Measurements from ENCODE around the gene MMP26.

MMP26 gene

DNA sequence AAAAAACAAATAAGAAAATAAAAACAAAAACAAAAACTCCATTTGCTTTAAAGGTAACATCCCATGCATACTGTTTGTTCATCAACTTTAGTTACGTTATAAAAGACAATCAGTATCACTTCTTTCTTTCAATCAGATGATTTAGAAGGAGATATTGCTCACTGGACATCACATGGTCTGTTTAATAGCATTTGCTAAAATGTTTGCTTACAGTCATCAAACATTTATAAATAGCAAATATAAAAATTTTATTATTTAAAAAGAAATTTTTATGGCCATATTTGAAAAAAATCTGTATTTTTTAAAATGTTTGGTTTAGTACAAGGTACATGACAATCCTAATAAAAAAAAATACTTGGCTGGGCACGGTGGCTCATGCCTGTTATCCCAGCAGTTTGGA lies 22.6 kb downstream of the MMP26 start:
- no peak for DNase-seq

DNA sequence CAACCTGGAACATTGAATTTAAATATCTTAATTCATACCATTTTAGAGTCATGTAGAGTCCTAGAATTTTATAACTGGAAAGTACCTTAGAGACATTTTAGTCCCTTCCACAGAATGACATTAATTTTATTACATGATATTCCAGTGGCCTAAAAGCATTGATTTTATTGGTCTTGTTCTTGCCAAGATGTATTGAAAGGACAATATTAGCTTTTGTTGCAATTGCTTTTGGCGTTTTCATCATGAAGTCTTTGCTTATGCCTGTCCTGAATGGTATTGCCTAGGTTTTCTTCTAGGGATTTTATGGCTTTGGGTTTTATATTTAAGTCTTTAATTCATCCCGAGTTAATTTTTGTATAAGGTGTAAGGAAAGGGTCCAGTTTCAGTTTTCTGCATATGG lies 36.2 kb downstream of the MMP26 start:
- DNase-seq = no peak

DNA sequence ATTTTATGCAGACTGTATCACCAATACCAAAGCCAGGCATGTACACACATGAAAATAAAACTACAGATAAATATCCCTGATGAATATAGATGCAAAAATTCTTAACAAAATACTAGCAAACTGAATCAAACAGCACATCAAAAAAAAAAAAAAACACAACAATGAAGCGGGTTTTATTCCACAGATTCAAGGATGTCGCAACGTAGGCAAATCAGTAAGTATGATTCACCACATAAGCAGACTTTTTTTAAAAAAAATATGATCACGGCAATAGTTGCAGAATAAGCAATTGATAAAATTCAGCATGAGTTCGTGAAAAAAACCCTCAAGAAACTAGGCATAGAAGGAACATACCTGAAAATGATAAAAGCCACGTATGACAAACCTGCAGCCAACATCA lies 43.9 kb downstream of the MMP26 start:
- no peak for DNase-seq

DNA sequence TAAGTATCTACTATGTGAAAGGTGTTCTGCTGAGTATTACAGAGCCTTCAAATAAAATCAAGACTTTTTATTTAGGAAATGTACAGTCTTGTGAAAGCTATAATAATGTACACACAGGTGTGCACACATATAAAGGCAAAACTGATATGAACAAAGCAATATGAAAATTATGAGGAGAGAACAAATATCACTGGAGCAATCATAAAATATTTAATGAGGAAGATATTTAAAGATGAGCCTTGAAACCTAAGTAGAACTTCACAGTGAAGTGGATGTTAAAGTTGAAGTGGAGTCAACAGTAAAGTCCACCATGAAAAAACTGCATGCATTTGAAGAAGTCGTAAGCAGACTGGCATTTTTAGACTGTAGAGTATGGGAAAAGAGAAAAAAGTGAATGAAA lies 46.6 kb downstream of the MMP26 start:
- no peak for DNase-seq
